Esophagus muscularis mucosa (tissue), 4 donors: ENCODE measurements around the gene SMARCC2.

ENCODE experiments used
- EP300 ChIP-seq: sonication (generic); formaldehyde crosslinking; IDR thresholded peaks from one replicate; pipeline ENCODE4 v1.6.1; 2017; ENCODE audit warnings: antibody characterized with exemption
- POLR2A ChIP-seq: fragments of 450-650 bp; IDR thresholded peaks from one replicate; pipeline ENCODE4 v1.6.1; 2017; ENCODE audit warnings: antibody characterized with exemption, moderate library complexity, mild to moderate bottlenecking, low read depth
- TF ChIP-seq, protein P1 (sequence below), 3 experiments: fragments of 200-600 bp in 2 of 3; fragments of 450-650 bp in 1 of 3; sonication (generic) in 2 of 3; IDR thresholded peaks; one replicate each; pipeline ENCODE4 v1.5.1; 2017 to 2019; ENCODE audit warnings: antibody characterized with exemption in 3 of 3, mild to moderate bottlenecking in 2 of 3, moderate library complexity in 1 of 3

GRCh38 chr12:56212361-56212760, 23.1 kb upstream of the SMARCC2 start:
- TF ChIP-seq, protein P1, sequence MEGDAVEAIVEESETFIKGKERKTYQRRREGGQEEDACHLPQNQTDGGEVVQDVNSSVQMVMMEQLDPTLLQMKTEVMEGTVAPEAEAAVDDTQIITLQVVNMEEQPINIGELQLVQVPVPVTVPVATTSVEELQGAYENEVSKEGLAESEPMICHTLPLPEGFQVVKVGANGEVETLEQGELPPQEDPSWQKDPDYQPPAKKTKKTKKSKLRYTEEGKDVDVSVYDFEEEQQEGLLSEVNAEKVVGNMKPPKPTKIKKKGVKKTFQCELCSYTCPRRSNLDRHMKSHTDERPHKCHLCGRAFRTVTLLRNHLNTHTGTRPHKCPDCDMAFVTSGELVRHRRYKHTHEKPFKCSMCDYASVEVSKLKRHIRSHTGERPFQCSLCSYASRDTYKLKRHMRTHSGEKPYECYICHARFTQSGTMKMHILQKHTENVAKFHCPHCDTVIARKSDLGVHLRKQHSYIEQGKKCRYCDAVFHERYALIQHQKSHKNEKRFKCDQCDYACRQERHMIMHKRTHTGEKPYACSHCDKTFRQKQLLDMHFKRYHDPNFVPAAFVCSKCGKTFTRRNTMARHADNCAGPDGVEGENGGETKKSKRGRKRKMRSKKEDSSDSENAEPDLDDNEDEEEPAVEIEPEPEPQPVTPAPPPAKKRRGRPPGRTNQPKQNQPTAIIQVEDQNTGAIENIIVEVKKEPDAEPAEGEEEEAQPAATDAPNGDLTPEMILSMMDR (IDR thresholded peaks at IDR 0.05): no peak
- TF ChIP-seq EP300 (no peak), POLR2A (no peak)
